ENCODE data around the gene PSMD5. TPM values are rescaled to one million over a fixed set of nuclear protein-coding genes. Genes with fewer than 3 reads are reported as not detected.
"Not testable (repeated sequence)": the region's sequence is repeated elsewhere in the genome, so short reads cannot be mapped to it uniquely, and the experiment has no call there.

The PSMD5 gene
- total RNA-seq, 1 donor from 2014 or later, result 54.3 TPM

DNA sequence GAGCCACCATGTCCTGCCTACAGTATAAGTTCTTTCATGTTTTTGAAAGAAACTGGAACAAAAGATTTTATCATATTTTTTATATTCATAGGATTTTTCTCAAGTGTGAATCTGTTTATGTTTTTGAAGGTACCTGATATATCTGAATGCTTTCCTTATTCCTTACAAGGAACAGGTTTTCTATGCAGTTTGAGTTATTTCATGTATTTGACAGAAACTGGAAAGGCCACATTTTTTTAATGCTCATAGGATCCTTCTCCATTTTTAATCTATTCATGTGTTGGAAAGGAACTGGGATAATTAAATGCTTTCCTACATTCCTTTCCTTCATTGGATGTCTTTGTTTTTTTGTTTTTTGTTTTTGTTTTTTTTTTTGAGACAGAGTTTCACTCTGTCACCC is 33.8 kb downstream of the PSMD5 start:
- H3K4me1 Mint-ChIP-seq (ENCODE audit: low read depth), result no peaks in the 10 kb centered on the region
- TF ChIP-seq, protein P1, sequence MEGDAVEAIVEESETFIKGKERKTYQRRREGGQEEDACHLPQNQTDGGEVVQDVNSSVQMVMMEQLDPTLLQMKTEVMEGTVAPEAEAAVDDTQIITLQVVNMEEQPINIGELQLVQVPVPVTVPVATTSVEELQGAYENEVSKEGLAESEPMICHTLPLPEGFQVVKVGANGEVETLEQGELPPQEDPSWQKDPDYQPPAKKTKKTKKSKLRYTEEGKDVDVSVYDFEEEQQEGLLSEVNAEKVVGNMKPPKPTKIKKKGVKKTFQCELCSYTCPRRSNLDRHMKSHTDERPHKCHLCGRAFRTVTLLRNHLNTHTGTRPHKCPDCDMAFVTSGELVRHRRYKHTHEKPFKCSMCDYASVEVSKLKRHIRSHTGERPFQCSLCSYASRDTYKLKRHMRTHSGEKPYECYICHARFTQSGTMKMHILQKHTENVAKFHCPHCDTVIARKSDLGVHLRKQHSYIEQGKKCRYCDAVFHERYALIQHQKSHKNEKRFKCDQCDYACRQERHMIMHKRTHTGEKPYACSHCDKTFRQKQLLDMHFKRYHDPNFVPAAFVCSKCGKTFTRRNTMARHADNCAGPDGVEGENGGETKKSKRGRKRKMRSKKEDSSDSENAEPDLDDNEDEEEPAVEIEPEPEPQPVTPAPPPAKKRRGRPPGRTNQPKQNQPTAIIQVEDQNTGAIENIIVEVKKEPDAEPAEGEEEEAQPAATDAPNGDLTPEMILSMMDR (IDR thresholded peaks at IDR 0.05), result no peak
- no peak overlapping the region for H3K4me3 Mint-ChIP-seq (ENCODE audit: unreplicated experiment)
- H3K27me3 Mint-ChIP-seq (ENCODE audit: low read depth), result no peaks in the 10 kb centered on the region
- H3K27ac Mint-ChIP-seq (ENCODE audit: unreplicated experiment), result no peak overlapping the region
- no peak for DNase-seq (ENCODE audit: low spot score)
- H3K36me3 Mint-ChIP-seq (ENCODE audit: low read depth), result peaks cover 28% of the 10 kb centered on the region
- peaks cover 43% of the 10 kb centered on the region for H3K9me3 Mint-ChIP-seq (ENCODE audit: low read depth)

GRCh38 chr9:120807607-120808379 is 34.9 kb downstream of the PSMD5 start:
- H3K27ac Mint-ChIP-seq (ENCODE audit: unreplicated experiment), result no peak overlapping the region
- TF ChIP-seq, protein P1 (IDR thresholded peaks at IDR 0.05), result no peak

GRCh38 chr9:120804784-120805363 is 37.8 kb downstream of the PSMD5 start:
- H3K4me1 Mint-ChIP-seq (ENCODE audit: low read depth); H3K4me3 Mint-ChIP-seq (ENCODE audit: unreplicated experiment); H3K27me3 Mint-ChIP-seq (ENCODE audit: low read depth); H3K27ac Mint-ChIP-seq (ENCODE audit: unreplicated experiment); DNase-seq (ENCODE audit: low spot score): not testable (repeated sequence)
- H3K36me3 Mint-ChIP-seq (ENCODE audit: low read depth), result peaks cover 26% of the 10 kb centered on the region
- H3K9me3 Mint-ChIP-seq (ENCODE audit: low read depth), result peaks cover 39% of the 10 kb centered on the region

More at GRCh38 chr9:120807607-120808379, 34.9 kb downstream of the PSMD5 start:
- Mint-ChIP-seq H3K9me3 (ENCODE audit: low read depth) (peaks cover 43% of the 10 kb centered on the region), H3K36me3 (ENCODE audit: low read depth) (peaks cover 28% of the 10 kb centered on the region), H3K4me1 (ENCODE audit: low read depth) (no peaks in the 10 kb centered on the region), H3K4me3 (ENCODE audit: unreplicated experiment) (no peak overlapping the region), H3K27me3 (ENCODE audit: low read depth) (no peaks in the 10 kb centered on the region)
- no peak for DNase-seq (ENCODE audit: low spot score)

- TF ChIP-seq, protein P1 (IDR thresholded peaks at IDR 0.05), result no peak
- no peak overlapping the region for H3K27ac Mint-ChIP-seq (ENCODE audit: unreplicated experiment)
- no peak for DNase-seq (ENCODE audit: low spot score)
- peaks cover 15% of the 10 kb centered on the region for H3K9me3 Mint-ChIP-seq (ENCODE audit: low read depth)
- no peak overlapping the region for H3K4me3 Mint-ChIP-seq (ENCODE audit: unreplicated experiment)
- peaks cover 8% of the 10 kb centered on the region for H3K36me3 Mint-ChIP-seq (ENCODE audit: low read depth)
- H3K27me3 Mint-ChIP-seq (ENCODE audit: low read depth), result no peaks in the 10 kb centered on the region
- H3K4me1 Mint-ChIP-seq (ENCODE audit: low read depth), result no peaks in the 10 kb centered on the region
Measured at GRCh38 chr9:120801441-120801840, 41.3 kb downstream of the PSMD5 start.

DNA sequence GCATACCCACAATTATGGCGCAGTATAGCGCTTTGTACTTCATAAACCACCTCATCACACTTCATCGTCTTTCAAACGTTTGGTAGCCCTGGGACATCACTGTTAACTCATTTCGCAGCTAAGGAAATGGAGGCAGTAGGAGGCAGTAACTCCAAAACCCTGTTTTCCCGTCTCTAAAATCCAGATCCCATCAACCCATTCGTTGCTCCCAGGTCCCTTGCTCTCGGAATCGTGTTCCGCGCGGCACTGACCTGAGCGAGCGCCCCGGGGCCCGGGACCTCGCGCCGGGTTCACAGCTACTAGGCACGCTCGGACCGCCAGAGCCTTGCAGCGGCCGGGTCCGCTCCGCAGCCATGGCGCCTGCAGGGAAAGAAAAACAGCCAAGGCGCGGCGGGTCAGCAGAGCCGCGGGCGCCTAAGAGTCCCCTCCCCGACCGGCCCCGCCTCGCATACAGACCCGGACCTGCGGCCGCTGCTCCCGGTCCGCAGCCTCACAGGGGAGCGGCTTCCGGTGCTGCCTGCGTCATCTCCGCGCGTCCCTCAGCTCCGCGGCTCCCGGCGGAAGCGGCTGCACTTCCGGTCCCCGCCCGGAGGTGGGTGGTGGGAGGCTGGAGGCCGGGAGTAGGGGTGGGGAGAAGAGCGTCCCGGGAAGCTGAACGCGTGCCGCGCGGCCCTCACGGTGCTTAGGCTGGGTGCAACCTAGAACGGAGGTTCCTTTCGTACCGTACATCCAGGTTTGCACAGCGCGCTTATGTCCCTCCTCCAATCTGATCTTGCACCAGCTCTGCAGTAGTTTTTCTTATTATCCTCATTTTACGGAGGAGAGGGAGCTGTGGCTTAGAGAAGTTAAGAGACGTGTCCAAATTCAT is 49.6 kb downstream of the PSMD5 start, which contains the start of gene FBXW2:
FBXW2 (minus strand) TSS at position 519 of the 868 bp plus-strand sequence. CDS start 5,158 bp downstream, outside the sequence.
- DNase-seq (ENCODE audit: low spot score), result peak; percentile 96
- TF ChIP-seq, protein P1 (IDR thresholded peaks at IDR 0.05), result peak; percentile 28
- no peaks in the 10 kb centered on the region for H3K9me3 Mint-ChIP-seq (ENCODE audit: low read depth)
- peaks cover 41% of the 10 kb centered on the region for H3K4me1 Mint-ChIP-seq (ENCODE audit: low read depth)
- no peaks in the 10 kb centered on the region for H3K36me3 Mint-ChIP-seq (ENCODE audit: low read depth)
- peak within 1 kb of the TSS; percentile 85 for H3K4me3 Mint-ChIP-seq (ENCODE audit: unreplicated experiment)
- peak within 1 kb of the TSS; percentile 87 for H3K27ac Mint-ChIP-seq (ENCODE audit: unreplicated experiment)
- H3K27me3 Mint-ChIP-seq (ENCODE audit: low read depth), result no peaks in the 10 kb centered on the region

Data from chondrocyte (in vitro differentiated cells).